H1 (cell line): ENCODE results near the gene LNX2. TPM values are rescaled to one million over a fixed set of nuclear protein-coding genes. Genes with fewer than 3 reads are reported as not detected.

Source experiments
- CTCF ChIA-PET: fragments of 300-600 bp; sonication (Branson Sonifier 250); formaldehyde crosslinking; loops from one replicate; lab custom pipeline; 2021; ENCODE audit not compliant: partially characterized antibody; lab: Charles Lee
- POLR2A ChIA-PET: fragments of 300-600 bp; sonication (Branson Sonifier 250); formaldehyde crosslinking; loops from one replicate; lab custom pipeline; 2021; ENCODE audit warnings: inconsistent platforms; ENCODE audit not compliant: partially characterized antibody; lab: Charles Lee
- DNase-seq, 2 experiments: peaks; one replicate each; pipeline versions ENCODE4 v3.0.0 to v3.0.0-alpha.2; 2010 to 2022; ENCODE audit warnings: low spot score in 2 of 2, low read depth in 1 of 2, mixed read lengths in 1 of 2
- FAIRE-seq: peaks from 2 replicates; lab custom pipeline; 2011; peaks lifted over from hg19 to GRCh38; lab: Jason Lieb, UNC
- H2AFZ ChIP-seq: 2 replicates; pipeline ENCODE4 v1.8.1; 2012; ENCODE audit warnings: low read length, inconsistent platforms
- H2AK5ac ChIP-seq: 2 replicates; pipeline ENCODE4 v1.6.1; 2013; ENCODE audit warnings: low read depth, low read length
- H2BK120ac ChIP-seq: replicated peaks from 2 replicates; pipeline ENCODE3; 2013; ENCODE audit warnings: low read depth, low read length, inconsistent platforms
- H2BK12ac ChIP-seq: 2 replicates; pipeline ENCODE4 v1.6.1; 2013; ENCODE audit warnings: low read depth, low read length
- H2BK15ac ChIP-seq: 2 replicates; pipeline ENCODE4 v1.6.1; 2013; ENCODE audit warnings: low read length
- H2BK20ac ChIP-seq: 2 replicates; pipeline ENCODE4 v1.6.1; 2013; ENCODE audit warnings: low read length
- H2BK5ac ChIP-seq: 2 replicates; pipeline ENCODE4 v1.6.1; 2013; ENCODE audit warnings: low read depth, low read length
- H3K14ac ChIP-seq: 2 replicates; pipeline ENCODE4 v1.6.1; 2013; ENCODE audit warnings: inconsistent platforms; ENCODE audit not compliant: insufficient read length
- H3K18ac ChIP-seq: 2 replicates; pipeline ENCODE4 v1.6.1; 2013; ENCODE audit warnings: low read length; ENCODE audit errors: extremely low read depth
- H3K23ac ChIP-seq: 2 replicates; pipeline ENCODE4 v1.6.1; 2013; ENCODE audit warnings: inconsistent platforms; ENCODE audit not compliant: insufficient read length
- H3K23me2 ChIP-seq: 2 replicates; pipeline ENCODE4 v1.6.1; 2013; ENCODE audit warnings: low read depth, low read length
- H3K27ac ChIP-seq: 2 replicates; pipeline ENCODE4 v1.6.1; 2011; ENCODE audit warnings: low read depth, low read length, inconsistent platforms
- H3K27me3 ChIP-seq, 4 experiments: replicated peaks in 1 of 4; 1 replicate in 1 of 4; 2 replicates in 3 of 4; pipeline versions ENCODE4 v1.6.1 to v1.8.1; 2011 to 2013; ENCODE audit warnings: low read length in 3 of 4, mild to moderate bottlenecking in 3 of 4, inconsistent platforms in 2 of 4, mixed read lengths in 2 of 4, moderate library complexity in 1 of 4; ENCODE audit not compliant: control insufficient read depth in 3 of 4, insufficient read depth in 3 of 4; ENCODE audit errors: extremely low read depth in 1 of 4
- H3K36me3 ChIP-seq, 4 experiments: 2 replicates each; pipeline versions ENCODE4 v1.6.1 to v1.8.1; 2011 to 2013; ENCODE audit warnings: mild to moderate bottlenecking in 4 of 4, low read length in 3 of 4, moderate library complexity in 2 of 4, control low read depth in 1 of 4, inconsistent platforms in 1 of 4; ENCODE audit not compliant: insufficient read depth in 4 of 4, control insufficient read depth in 2 of 4
- H3K4ac ChIP-seq: replicated peaks from 2 replicates; pipeline ENCODE3; 2013; ENCODE audit warnings: low read length, low read depth, mixed read lengths, inconsistent platforms; ENCODE audit not compliant: insufficient read length
- H3K4me1 ChIP-seq, 4 experiments: replicated peaks in 1 of 4; 1 replicate in 1 of 4; 2 replicates in 3 of 4; pipeline versions ENCODE4 v1.6.1 to v1.8.1; 2011 to 2013; ENCODE audit warnings: low read length in 3 of 4, inconsistent platforms in 2 of 4, mixed read lengths in 1 of 4; ENCODE audit not compliant: insufficient read depth in 4 of 4, control insufficient read depth in 3 of 4
- H3K4me2 ChIP-seq, 2 experiments: 2 replicates each; pipeline versions ENCODE4 v1.6.1 to v1.8.1; 2011 to 2013; ENCODE audit warnings: low read depth in 2 of 2, low read length in 2 of 2, control low read depth in 1 of 2, inconsistent platforms in 1 of 2, mild to moderate bottlenecking in 1 of 2; ENCODE audit not compliant: insufficient read depth in 1 of 2
- H3K4me3 ChIP-seq, 4 experiments: fragments of 200-600, 300-600 bp in 1 of 4; sonication (generic), shearing (Covaris generic), sonication (Bioruptor Twin) in 1 of 4; 2 replicates each; pipeline versions ENCODE4 v1.5.1 to v1.8.1; 2011 to 2016; ENCODE audit warnings: low read length in 4 of 4, low read depth in 3 of 4, control low read depth in 2 of 4, inconsistent platforms in 2 of 4, mild to moderate bottlenecking in 2 of 4, mixed read lengths in 1 of 4, moderate library complexity in 1 of 4; ENCODE audit not compliant: insufficient read depth in 2 of 4; ENCODE audit errors: extremely low read depth in 1 of 4
- H3K56ac ChIP-seq: replicated peaks from 2 replicates; pipeline ENCODE3; 2013; ENCODE audit warnings: low read depth, mild to moderate bottlenecking, mixed read lengths, low read length, inconsistent platforms; ENCODE audit not compliant: insufficient read length
- H3K79me1 ChIP-seq: 2 replicates; pipeline ENCODE4 v1.6.1; 2013; ENCODE audit warnings: low read depth, low read length, control low read depth
- H3K79me2 ChIP-seq, 2 experiments: 2 replicates each; pipeline versions ENCODE4 v1.6.1 to v1.8.1; 2012 to 2013; ENCODE audit warnings: low read length in 2 of 2, mild to moderate bottlenecking in 2 of 2, inconsistent platforms in 1 of 2; ENCODE audit not compliant: insufficient read depth in 2 of 2, control insufficient read depth in 1 of 2
- H3K9ac ChIP-seq, 4 experiments: replicated peaks in 1 of 4; 1 replicate in 1 of 4; 2 replicates in 3 of 4; pipeline versions ENCODE4 v1.6.1 to v1.8.1; 2011 to 2013; ENCODE audit warnings: low read depth in 3 of 4, low read length in 3 of 4, control low read depth in 2 of 4, mild to moderate bottlenecking in 2 of 4, moderate library complexity in 2 of 4, inconsistent platforms in 1 of 4; ENCODE audit errors: extremely low read depth in 1 of 4
- H3K9me3 ChIP-seq, 2 experiments: 2 replicates each; pipeline versions ENCODE4 v1.6.1 to v1.8.1; 2012 to 2013; ENCODE audit warnings: mild to moderate bottlenecking in 2 of 2, moderate library complexity in 2 of 2, control low read depth in 1 of 2, inconsistent platforms in 1 of 2, low read depth in 1 of 2, low read length in 1 of 2, mixed read lengths in 1 of 2; ENCODE audit not compliant: insufficient read depth in 2 of 2
- H4K20me1 ChIP-seq, 2 experiments: replicated peaks in 1 of 2; 2 replicates each; pipeline versions ENCODE3 to v1.8.1; 2011 to 2013; ENCODE audit warnings: inconsistent platforms in 2 of 2, low read length in 2 of 2, mild to moderate bottlenecking in 1 of 2; ENCODE audit not compliant: insufficient read depth in 2 of 2, control insufficient read depth in 1 of 2
- H4K5ac ChIP-seq: 2 replicates; pipeline ENCODE4 v1.6.1; 2013; ENCODE audit warnings: low read length, low read depth, mixed read lengths, inconsistent platforms; ENCODE audit not compliant: insufficient read length
- H4K8ac ChIP-seq: 2 replicates; pipeline ENCODE4 v1.8.0; 2013; ENCODE audit warnings: mild to moderate bottlenecking, moderate library complexity, low read length, inconsistent platforms; ENCODE audit not compliant: insufficient read depth; ENCODE audit errors: extremely low read depth
- H4K91ac ChIP-seq: replicated peaks from 2 replicates; pipeline ENCODE3; 2013; ENCODE audit warnings: low read length, mixed read lengths, inconsistent platforms; ENCODE audit not compliant: insufficient read length
- ASH2L ChIP-seq: fragments of 200-600, 300-600 bp; sonication (generic); IDR thresholded peaks from one replicate; pipeline ENCODE4 v1.7.1; 2017; ENCODE audit warnings: low read length
- CHD2 ChIP-seq: IDR thresholded peaks from 2 replicates; pipeline ENCODE4 v1.6.1; 2012; ENCODE audit warnings: low read length, improper control_type of control experiment
- JUN ChIP-seq: IDR thresholded peaks from 2 replicates; pipeline ENCODE4 v1.6.1; 2011; ENCODE audit warnings: low read depth, mild to moderate bottlenecking, improper control_type of control experiment, low read length
- JUND ChIP-seq: IDR thresholded peaks from 2 replicates; pipeline ENCODE4 v1.6.1; 2011; ENCODE audit warnings: mild to moderate bottlenecking, improper control_type of control experiment, low read length
- SRF ChIP-seq: IDR thresholded peaks from 2 replicates; pipeline ENCODE4 v1.6.1; 2011; ENCODE audit warnings: mild to moderate bottlenecking, low read depth, low read length, moderate library complexity
- WGBS, 2 experiments: shearing (Covaris generic) in 1 of 2; methylation state at CpG; one replicate each; pipeline versions ENCODE4 v1.1.6 to v1.1.7; 2013 to 2015; ENCODE audit warnings: low lambda C conversion rate in 2 of 2, mixed read lengths in 2 of 2, inconsistent platforms in 1 of 2, low coverage in 1 of 2, missing lambda C conversion rate in 1 of 2; ENCODE audit not compliant: insufficient replicate concordance in 2 of 2, insufficient coverage in 1 of 2, insufficient read length in 1 of 2; ENCODE audit errors: extremely low coverage in 1 of 2, missing lambda C conversion rate in 1 of 2; 5-methylcytosine and 5-hydroxymethylcytosine counted together
- polyA plus RNA-seq, 7 experiments: library from polyadenylated mRNA; depleted of rRNA in 3 of 7; stranded (reverse) in 5 of 7; unstranded in 2 of 7; fragments of >200 nt in 5 of 7; fragments of 200-250 nt in 2 of 7; gene quantifications; 1 replicate in 5 of 7; 2 replicates in 1 of 7; 4 replicates in 1 of 7; pipeline versions ENCODE4 v1.2.1 to v1.2.3, GENCODE V29; 2011 to 2013; ENCODE audit warnings: missing spikeins in 2 of 7, mixed read lengths in 2 of 7
- total RNA-seq: library from RNA; stranded (reverse); fragmentation: NEBNext Ultra II Directional; extraction: Animal tissue kit (Norgen Biotek cat#: 25700); gene quantifications from 2 replicates; pipeline ENCODE4 v1.2.1, GENCODE V29; 2021
- TF ChIP-seq, protein P1 (sequence below), 3 experiments: IDR thresholded peaks; 1 replicate in 2 of 3; 2 replicates in 1 of 3; pipeline versions ENCODE4 v1.5.1 to v1.6.1; 2011; ENCODE audit warnings: low read length in 3 of 3, mild to moderate bottlenecking in 3 of 3, inconsistent platforms in 2 of 3, low read depth in 1 of 3, moderate library complexity in 1 of 3; ENCODE audit not compliant: insufficient read depth in 1 of 3; ENCODE audit errors: control extremely low read depth in 1 of 3
- TF ChIP-seq, protein P2 (sequence below): IDR thresholded peaks from 2 replicates; pipeline ENCODE4 v1.6.1; 2011; ENCODE audit warnings: low read length, improper control_type of control experiment

The LNX2 gene
- total and polyA plus RNA-seq, 2 of the 8 experiments (the other 6 are each of a cell fraction or from before 2014, with no cell fraction given), result 6.4 to 13.9 TPM

DNA sequence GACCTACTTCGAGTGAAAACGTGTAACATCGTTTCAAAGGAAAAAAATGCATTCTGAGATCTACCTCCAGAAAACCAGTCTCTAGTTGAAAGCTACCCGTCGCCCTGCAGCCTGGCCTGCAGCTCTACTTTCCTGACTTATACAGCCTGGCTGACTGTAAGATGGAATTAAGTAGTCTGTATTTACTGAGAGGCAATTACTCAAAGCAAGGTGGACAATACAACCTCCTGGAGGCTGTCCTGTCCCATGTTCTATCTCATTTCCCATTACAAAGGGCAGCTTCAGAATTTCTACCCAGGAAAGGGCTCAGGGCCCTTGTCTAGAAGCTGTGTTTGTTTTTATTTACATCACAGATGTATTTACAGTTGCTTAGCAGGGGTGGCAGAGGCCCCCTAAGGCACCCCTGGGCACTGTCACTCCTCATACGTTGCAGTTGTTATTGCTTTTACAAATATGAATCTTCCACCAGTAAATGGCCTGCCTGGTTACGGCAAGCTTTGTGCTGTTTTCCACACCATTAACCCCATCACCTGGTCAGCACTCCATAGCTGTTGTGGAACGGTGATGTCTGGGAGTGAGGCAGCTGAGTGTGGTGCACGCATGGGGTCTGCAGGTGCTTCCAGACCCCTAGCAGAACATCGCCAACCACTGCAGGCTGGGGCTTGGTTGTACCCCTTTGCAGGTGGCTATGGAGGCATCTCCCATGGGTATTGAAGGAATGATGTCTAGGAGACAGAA, 123.6 kb downstream of the LNX2 start:
- H4K8ac ChIP-seq, result no peak overlapping the region

More for the DNA sequence above, 123.6 kb downstream of the LNX2 start:
- H2BK20ac ChIP-seq, result no peak overlapping the region
- H3K18ac ChIP-seq, result no peak overlapping the region
- no peaks in the 10 kb centered on the region for H3K36me3 ChIP-seq
- H3K4me3 ChIP-seq, result no peak overlapping the region
- H2BK15ac ChIP-seq, result no peak overlapping the region
- H3K9ac ChIP-seq, result no peak overlapping the region
- no peak overlapping the region for H2AFZ ChIP-seq
- WGBS, 2 experiments, result 84% methylated on average over 10 of the region's 10 CpGs; no CpG with 5 or more reads in 1 of the 2 experiments
- no peaks in the 10 kb centered on the region for H3K79me1 ChIP-seq
- H2AK5ac ChIP-seq, result no peak overlapping the region
- no peak overlapping the region for H4K91ac ChIP-seq
- no peak overlapping the region for H2BK5ac ChIP-seq
- H3K27me3 ChIP-seq, result no peaks in the 10 kb centered on the region
- no peak overlapping the region for H2BK12ac ChIP-seq
- H3K4me2 ChIP-seq, result no peak overlapping the region
- no peak overlapping the region for H3K14ac ChIP-seq
- no peaks in the 10 kb centered on the region for H3K9me3 ChIP-seq
- H3K27ac ChIP-seq, result no peak overlapping the region
- no peak overlapping the region for H3K23ac ChIP-seq
- POLR2A ChIA-PET, result interaction anchor here (1.6 kb wide), 1 partner anchor 13 kb away, joined by 4 read pairs; no protein-coding TSS in a partner anchor
- H3K4ac ChIP-seq, result no peak overlapping the region
- H3K23me2 ChIP-seq, result no peaks in the 10 kb centered on the region
- no peak overlapping the region for H3K56ac ChIP-seq
- H4K5ac ChIP-seq, result no peak overlapping the region
- CTCF ChIA-PET, result interaction anchor here (1.0 to 4.2 kb wide), 2 partner anchors 123 to 330 kb away, joined by 4 to 13 read pairs; no protein-coding TSS in a partner anchor
- H3K4me1 ChIP-seq, result 0 out of 7 replicates have a peak, but pooled peaks cover 0 to 1% (median 0%) of the 10 kb centered on the region in 4 experiments
- no peak overlapping the region for H2BK120ac ChIP-seq
- TF ChIP-seq, protein P1, sequence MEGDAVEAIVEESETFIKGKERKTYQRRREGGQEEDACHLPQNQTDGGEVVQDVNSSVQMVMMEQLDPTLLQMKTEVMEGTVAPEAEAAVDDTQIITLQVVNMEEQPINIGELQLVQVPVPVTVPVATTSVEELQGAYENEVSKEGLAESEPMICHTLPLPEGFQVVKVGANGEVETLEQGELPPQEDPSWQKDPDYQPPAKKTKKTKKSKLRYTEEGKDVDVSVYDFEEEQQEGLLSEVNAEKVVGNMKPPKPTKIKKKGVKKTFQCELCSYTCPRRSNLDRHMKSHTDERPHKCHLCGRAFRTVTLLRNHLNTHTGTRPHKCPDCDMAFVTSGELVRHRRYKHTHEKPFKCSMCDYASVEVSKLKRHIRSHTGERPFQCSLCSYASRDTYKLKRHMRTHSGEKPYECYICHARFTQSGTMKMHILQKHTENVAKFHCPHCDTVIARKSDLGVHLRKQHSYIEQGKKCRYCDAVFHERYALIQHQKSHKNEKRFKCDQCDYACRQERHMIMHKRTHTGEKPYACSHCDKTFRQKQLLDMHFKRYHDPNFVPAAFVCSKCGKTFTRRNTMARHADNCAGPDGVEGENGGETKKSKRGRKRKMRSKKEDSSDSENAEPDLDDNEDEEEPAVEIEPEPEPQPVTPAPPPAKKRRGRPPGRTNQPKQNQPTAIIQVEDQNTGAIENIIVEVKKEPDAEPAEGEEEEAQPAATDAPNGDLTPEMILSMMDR (IDR thresholded peaks at IDR 0.05; ENCODE audit: control extremely low read depth in 1 of 3, insufficient read depth in 1 of 3, low read depth in 1 of 3, low read length in 3 of 3), result no peak
- no peak for TF ChIP-seq ASH2L
- TF ChIP-seq JUN, result no peak
- TF ChIP-seq, protein P2, sequence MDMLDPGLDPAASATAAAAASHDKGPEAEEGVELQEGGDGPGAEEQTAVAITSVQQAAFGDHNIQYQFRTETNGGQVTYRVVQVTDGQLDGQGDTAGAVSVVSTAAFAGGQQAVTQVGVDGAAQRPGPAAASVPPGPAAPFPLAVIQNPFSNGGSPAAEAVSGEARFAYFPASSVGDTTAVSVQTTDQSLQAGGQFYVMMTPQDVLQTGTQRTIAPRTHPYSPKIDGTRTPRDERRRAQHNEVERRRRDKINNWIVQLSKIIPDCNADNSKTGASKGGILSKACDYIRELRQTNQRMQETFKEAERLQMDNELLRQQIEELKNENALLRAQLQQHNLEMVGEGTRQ, result no peak
- TF ChIP-seq SRF, result no peak
- TF ChIP-seq CHD2, result no peak
- no peak for TF ChIP-seq JUND
- H3K79me2 ChIP-seq, result no peaks in the 10 kb centered on the region
- FAIRE-seq (no peak), DNase-seq (no peak)
- H4K20me1 ChIP-seq, result no peaks in the 10 kb centered on the region
